HG02840 (cell line): ENCODE data around the gene TFEC.
"Not testable (repeated sequence)": the region's sequence is repeated elsewhere in the genome, so short reads cannot be mapped to it uniquely, and the experiment has no call there.

Experiments
- ATAC-seq: cut with Tn5 transposase; IDR thresholded peaks from one replicate; pipeline ENCODE4 v1.9.1; 2021; ENCODE audit warnings: mild to moderate bottlenecking, moderate library complexity, moderate number of reproducible peaks; ENCODE audit not compliant: unreplicated experiment, low FRiP score

The TFEC gene

DNA sequence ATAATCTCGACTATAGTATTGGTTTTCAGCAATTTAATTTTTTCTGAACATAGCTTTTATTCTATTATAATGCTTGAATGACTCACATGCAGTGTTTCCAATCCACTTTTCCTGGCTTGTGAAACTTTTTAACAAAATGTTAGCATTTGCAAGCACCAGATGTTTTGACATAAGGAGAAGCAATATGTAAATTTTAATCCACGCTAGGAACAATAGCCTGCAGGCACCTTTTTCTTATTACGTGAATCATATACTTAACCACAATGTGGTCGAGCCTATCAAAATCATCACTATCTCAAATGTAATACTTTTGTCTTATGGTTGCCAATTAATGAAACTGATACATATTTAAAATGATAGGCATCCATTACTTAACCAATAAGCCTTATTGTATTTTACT lies 97.1 kb downstream of the TFEC start:
- no peak for ATAC-seq

DNA sequence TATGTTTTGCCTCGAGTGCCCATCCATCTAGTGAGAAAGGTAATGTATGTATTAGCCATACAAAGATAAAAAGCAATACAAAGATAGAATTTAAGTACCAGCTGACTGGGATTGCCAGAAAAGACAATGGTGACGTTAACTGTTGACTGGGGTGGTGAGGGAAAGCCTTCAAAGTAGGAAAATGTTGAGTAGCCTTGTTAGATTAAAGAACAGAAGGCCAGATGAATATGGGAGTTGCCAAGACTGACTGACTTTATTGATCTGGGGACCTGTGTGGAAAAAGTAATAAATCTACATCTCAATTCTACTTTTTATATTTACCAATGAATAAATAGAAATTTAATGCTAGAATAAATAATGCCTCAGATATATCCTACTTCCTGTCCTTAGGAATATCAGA lies 97.7 kb downstream of the TFEC start:
- ATAC-seq: no peak

DNA sequence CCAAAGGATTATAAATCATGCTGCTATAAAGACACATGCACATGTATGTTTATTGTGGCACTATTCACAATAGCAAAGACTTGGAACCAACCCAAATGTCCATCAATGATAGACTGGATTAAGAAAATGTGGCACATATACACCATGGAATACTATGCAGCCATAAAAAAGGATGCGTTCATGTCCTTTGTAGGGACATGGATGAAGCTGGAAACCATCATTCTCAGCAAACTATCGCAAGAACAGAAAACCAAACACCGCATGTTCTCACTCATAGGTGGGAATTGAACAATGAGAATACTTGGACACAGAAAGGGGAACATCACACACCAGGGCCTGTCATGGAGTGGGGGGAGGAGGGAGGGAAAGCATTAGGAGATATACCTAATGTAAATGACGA lies 100.4 kb downstream of the TFEC start:
- ATAC-seq: not testable (repeated sequence)

DNA sequence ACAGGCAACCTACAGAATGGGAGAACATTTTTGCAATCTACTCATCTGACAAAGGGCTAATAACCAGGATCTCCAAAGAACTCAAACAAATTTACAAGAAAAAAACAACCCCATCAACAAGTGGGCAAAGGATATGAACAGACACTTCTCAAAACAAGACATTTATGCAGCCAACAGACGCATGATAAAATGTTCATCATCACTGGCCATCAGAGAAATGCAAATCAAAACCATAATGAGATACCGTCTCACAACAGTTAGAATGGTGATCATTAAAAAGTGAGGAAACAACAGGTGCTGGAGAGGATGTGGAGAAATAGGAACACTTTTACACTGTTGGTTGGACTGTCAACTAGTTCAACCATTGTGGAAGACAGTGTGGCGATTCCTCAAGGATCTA lies 100.8 kb downstream of the TFEC start:
- ATAC-seq: not testable (repeated sequence)

DNA sequence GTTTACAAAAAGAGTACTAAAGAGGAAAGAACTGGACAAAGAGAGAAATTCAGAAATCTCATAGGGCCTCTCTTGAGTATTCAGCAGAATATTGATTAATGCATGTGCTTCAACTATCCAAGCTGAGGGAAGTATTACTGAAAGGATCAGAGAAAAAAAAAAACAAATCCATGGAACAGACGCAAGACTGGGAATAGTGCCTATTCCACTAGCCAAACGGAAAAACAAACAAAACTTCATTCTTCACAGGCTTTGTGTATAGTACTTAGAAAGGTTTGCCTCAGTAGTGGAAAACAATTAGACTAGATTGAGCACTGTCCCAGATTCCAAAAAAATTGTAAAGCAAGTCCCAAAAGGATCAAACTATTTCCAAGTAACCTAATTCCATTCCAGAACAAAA lies 106.2 kb downstream of the TFEC start:
- no peak for ATAC-seq

DNA sequence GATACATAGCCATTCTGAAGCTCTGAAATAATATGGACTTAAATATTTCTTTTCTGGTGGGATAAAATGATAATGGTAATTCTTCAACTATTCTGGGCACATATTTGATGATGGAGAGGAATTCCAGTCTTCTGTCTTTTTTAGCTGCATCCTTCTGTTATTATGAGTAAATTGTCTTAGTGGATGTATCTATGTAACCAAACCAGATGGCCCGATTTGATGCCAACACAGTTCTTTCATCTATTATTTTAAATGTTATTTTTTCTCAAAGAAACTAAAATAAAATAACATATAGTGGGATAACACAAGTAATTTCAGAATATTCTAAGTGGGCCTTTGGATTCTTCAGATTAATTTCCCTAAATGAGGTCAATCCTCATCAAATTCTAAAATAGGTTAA lies 110.2 kb downstream of the TFEC start:
- no peak for ATAC-seq

DNA sequence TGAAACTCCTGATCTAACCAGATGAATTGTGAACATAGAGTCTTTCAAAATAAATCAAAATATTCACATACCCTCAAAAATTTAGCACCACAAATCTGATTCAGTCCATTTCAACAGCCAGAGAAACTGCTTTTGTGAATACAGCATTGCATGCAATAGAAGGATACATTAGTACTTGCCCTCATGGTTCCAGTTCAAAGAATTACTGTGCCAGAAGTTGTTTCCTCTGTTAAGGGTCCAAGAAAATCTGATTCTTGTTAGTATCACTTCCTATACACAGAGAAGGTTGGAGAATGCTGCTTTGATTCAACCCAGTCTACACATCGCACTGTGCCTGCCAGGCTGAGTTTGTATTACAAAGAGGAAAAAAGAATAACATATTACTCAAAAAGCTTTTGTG lies 115.6 kb downstream of the TFEC start:
- no peak for ATAC-seq

DNA sequence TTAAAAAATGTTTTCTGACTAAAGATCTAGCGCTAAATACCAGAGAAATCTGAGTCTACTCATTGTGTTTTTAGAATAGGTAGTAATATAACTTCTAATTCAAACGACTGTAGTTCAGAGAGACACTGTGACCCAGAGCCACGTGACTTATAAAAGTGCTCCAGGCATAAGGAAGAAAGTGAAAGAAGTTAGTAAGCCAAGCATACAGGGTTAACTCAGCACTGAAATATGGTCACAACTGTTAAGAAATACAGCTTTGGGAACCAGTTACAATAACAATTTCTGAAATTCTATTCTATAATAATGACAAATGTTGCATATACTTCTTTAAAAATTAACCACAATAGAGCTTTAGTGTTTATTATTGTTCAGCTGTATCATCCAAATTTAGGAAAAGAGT lies 119.1 kb downstream of the TFEC start:
- no peak for ATAC-seq

DNA sequence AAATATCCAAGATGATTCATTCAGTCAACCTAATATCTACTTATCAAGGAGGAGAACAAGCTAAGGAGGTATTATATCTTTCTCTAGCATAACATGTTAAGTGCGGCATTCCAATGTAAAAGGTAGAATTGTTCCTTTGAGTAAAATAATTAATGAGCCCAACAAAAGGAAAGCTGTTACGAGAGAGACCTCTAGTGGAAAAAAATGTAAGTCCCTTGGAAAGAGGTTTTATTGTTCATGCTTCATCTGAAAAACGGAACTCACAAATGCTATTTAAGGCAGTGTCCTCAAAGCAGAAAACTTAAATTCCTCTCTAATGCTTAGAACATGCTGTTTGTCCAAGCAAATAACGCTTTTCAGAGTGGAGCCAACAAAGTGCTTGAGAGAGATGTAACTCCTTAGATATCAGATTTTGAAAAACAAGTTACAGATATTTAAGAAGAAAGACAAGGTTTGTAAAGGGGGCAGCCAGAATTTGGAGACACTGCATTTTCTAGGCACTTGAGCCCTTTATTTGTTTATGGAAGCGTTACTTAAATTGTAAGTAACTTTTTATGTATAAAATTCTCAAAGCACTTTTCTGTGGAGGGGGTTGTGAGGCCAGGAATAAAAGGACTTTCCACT lies 119.9 kb downstream of the TFEC start:
- ATAC-seq: no peak

DNA sequence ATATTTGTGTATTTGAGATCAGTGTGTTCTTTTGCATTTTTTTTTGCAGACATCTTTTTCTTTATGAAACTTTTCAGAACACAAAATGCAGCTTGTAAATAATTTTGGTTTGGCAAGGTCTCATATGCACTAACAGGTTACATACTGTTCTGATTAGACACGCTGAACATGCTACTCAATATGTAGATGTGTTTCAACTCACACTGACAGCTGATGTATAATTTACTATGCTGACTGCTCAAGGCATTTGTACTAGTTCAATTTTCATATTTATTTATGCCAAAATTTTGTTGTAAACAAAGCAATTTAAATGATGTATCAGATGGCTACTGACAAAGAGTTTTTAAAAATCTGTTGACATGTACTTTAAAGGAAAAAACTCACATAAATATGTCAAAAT lies 123.8 kb downstream of the TFEC start:
- no peak for ATAC-seq

DNA sequence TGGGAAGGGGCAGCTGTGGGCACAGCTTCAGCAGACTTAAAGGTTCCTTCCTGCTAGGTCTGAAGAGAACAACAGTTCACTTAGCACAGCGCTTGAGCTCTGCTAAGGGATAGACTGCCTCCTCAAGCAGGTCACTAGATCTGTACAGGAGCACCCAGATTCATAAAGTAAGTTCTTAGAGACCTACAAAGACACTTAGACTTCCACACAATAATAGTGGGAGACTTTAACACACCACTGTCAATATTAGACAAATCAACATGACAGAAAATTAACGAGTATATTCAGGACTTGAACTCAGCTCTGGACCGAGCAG lies 140.9 kb downstream of the TFEC start:
- ATAC-seq: no peak

DNA sequence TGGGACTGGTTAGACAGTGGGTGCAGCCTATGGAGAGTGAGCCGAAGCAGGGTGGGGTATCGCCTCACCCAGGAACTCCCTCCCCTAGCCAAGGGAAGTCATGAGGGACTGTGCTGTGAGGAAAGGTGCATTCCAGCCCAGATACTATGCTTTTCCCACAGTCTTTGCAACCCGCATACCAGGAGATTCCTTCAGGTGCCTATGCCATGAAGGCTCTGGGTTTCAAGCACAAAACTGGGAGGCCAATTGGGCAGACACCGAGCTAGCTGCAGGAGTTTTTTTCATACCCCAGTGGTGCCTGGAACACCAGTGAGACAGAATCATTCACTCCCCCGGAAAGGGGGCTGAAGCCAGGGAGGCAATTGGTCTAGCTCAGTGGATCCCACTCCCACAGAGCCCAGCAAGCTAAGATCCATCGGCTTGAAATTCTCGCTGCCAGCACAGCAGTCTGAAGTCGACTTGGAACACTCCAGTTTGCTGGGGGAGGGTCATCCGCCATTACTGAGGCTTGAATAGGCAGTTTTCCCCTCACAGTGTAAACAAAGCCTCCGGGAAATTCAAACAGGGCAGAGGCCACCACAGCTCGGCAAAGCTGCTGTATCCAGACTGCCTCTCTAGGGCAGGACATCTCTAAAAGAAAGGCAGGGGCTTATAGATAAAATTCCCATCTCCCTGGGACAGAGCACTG lies 141.4 kb downstream of the TFEC start:
- ATAC-seq: no peak

DNA sequence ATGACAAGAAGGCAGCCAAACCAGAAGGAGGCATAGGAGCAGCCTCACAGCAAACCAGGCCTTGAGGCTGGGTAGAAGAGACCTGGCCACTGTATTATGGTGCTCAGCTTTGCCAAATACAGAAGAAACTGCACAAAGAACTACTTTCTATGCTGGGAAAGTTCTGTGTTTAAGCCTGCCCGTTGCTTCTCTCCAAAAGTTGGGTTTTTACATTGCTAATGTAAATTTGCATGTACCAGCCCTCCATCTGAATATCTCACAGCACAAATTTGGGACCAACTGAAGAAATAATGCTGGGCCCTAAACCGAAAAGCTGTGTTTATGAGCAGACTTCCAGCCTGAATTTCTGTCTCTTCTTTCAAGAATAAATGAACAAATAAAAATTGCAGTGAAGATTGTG lies 145.0 kb downstream of the TFEC start:
- ATAC-seq: no peak
